HepG2 (cell line): ENCODE results near the gene SLC22A7. TPM values are rescaled to one million over a fixed set of nuclear protein-coding genes. Genes with fewer than 3 reads are reported as not detected.

Source experiments
- ATAC-seq: fragments of 200-7000 bp; cut with Tn5 transposase; 3 replicates; pipeline ENCODE4 v1.9.1; 2020; ENCODE audit warnings: mild to moderate bottlenecking, moderate library complexity
- BruUV-seq: library from RNA; stranded (reverse); fragments of 400-500 nt; replicated peaks from 2 replicates; lab custom pipeline; 2021; lab: Mats Ljungman, UMichigan
- CTCF ChIA-PET: fragments of 300-600 bp; formaldehyde crosslinking; extraction: SDS; loops from one replicate; lab custom pipeline; 2021; ENCODE audit warnings: low total read pairs, inconsistent platforms, low intra/inter-chr PET ratio; lab: Yijun Ruan, JAX
- POLR2A ChIA-PET: fragments of 350-600 bp; sonication (Branson Sonifier 250); formaldehyde crosslinking; loops from one replicate; lab custom pipeline; 2020; ENCODE audit warnings: antibody characterized with exemption, inconsistent platforms; lab: Yijun Ruan, JAX
- DNase-seq: peaks from one replicate; pipeline ENCODE4 v3.0.0-alpha.2; 2015; ENCODE audit warnings: low spot score
- FAIRE-seq: peaks from 3 replicates; lab custom pipeline; 2011; peaks lifted over from hg19 to GRCh38; lab: Jason Lieb, UNC
- H2AFZ ChIP-seq: one replicate; pipeline ENCODE4 v1.6.1; 2011; ENCODE audit warnings: low read length, inconsistent platforms
- H3K27ac ChIP-seq: fragments of 300-600 bp; 3 replicates; pipeline ENCODE4 v1.8.0; 2011; ENCODE audit warnings: mixed run types, mild to moderate bottlenecking, mixed read lengths, low read length, inconsistent platforms; ENCODE audit not compliant: insufficient read depth; ENCODE audit errors: extremely low read length
- H3K27me3 ChIP-seq, 2 experiments: fragments of 200-600 bp in 1 of 2; 2 replicates in 1 of 2; 3 replicates in 1 of 2; pipeline versions ENCODE4 v1.6.0 to v1.8.0; 2011; ENCODE audit warnings: low read length in 2 of 2, mild to moderate bottlenecking in 2 of 2, moderate library complexity in 2 of 2, inconsistent platforms in 1 of 2; ENCODE audit not compliant: insufficient read depth in 2 of 2, control insufficient read depth in 1 of 2
- H3K36me3 ChIP-seq, 2 experiments: fragments of 200-600 bp in 1 of 2; replicated peaks in 1 of 2; 2 replicates in 1 of 2; 3 replicates in 1 of 2; pipeline versions ENCODE4 v1.5.1 to v1.8.0; 2011; ENCODE audit warnings: low read length in 2 of 2, inconsistent platforms in 1 of 2; ENCODE audit not compliant: insufficient read depth in 2 of 2, control insufficient read depth in 1 of 2
- H3K4me1 ChIP-seq: 2 replicates; pipeline ENCODE4 v1.5.1; 2012; ENCODE audit warnings: low read length, inconsistent platforms; ENCODE audit not compliant: insufficient read depth
- H3K4me2 ChIP-seq: 2 replicates; pipeline ENCODE4 v1.6.0; 2011; ENCODE audit warnings: low read depth, low read length, inconsistent platforms
- H3K4me3 ChIP-seq, 3 experiments: fragments of 200-600 bp in 1 of 3; sonication (generic), shearing (Covaris generic) in 1 of 3; replicated peaks in 1 of 3; 2 replicates each; pipeline ENCODE4 v1.5.1; 2011 to 2016; ENCODE audit warnings: low read length in 3 of 3, inconsistent platforms in 2 of 3, low read depth in 2 of 3, mild to moderate bottlenecking in 2 of 3, control low read depth in 1 of 3, mixed read lengths in 1 of 3; ENCODE audit not compliant: insufficient read depth in 1 of 3
- H3K79me2 ChIP-seq: one replicate; pipeline ENCODE4 v1.6.1; 2011; ENCODE audit warnings: low read length, inconsistent platforms; ENCODE audit not compliant: insufficient read depth
- H3K9ac ChIP-seq: 2 replicates; pipeline ENCODE4 v1.6.0; 2011; ENCODE audit warnings: mild to moderate bottlenecking, low read depth, low read length, inconsistent platforms; ENCODE audit not compliant: insufficient read depth
- H3K9me3 ChIP-seq: 2 replicates; pipeline ENCODE4 v1.5.1; 2012; ENCODE audit warnings: mild to moderate bottlenecking, low read length
- H4K20me1 ChIP-seq: 2 replicates; pipeline ENCODE4 v1.6.0; 2011; ENCODE audit warnings: inconsistent platforms, mild to moderate bottlenecking, low read length, moderate library complexity; ENCODE audit not compliant: insufficient read depth
- MAFF ChIP-seq: IDR thresholded peaks from 2 replicates; pipeline ENCODE4 v1.6.1; 2011; ENCODE audit warnings: low read depth, low read length, improper control_type of control experiment
- MAFK ChIP-seq, 2 experiments: IDR thresholded peaks in 1 of 2; conservative IDR thresholded peaks in 1 of 2; 2 replicates each; pipeline ENCODE4 v1.6.1; 2011; ENCODE audit warnings: improper control_type of control experiment in 2 of 2, low read length in 2 of 2
- NONO ChIP-seq, 2 experiments: fragments of 450-650 bp in 1 of 2; sonication (generic) in 1 of 2; formaldehyde crosslinking in 1 of 2; IDR thresholded peaks in 1 of 2; conservative IDR thresholded peaks in 1 of 2; 2 replicates each; pipeline versions ENCODE4 v1.6.1 to v1.8.0; 2017 to 2022; ENCODE audit warnings: mild to moderate bottlenecking in 1 of 2, missing genetic modification reagents in 1 of 2, moderate library complexity in 1 of 2
- SP5 ChIP-seq: IDR thresholded peaks from 2 replicates; pipeline ENCODE4 v1.6.1; 2016; ENCODE audit warnings: low read depth, borderline replicate concordance
- ZNF589 ChIP-seq: sonication (generic); formaldehyde crosslinking; conservative IDR thresholded peaks from 2 replicates; pipeline ENCODE4 v1.8.0; 2022; ENCODE audit warnings: mild to moderate bottlenecking, moderate library complexity, missing genetic modification reagents
- WGBS: methylation state at CpG from one replicate; pipeline ENCODE4 v1.1.6; 2017; ENCODE audit warnings: low lambda C conversion rate; 5-methylcytosine and 5-hydroxymethylcytosine counted together
- in situ Hi-C: cut with HindIII; loops from 2 replicates; pipeline ENCODE4 v1.10.0; 2017; ENCODE audit warnings: low pct_unique_long_range_greater_than_20kb; ENCODE audit not compliant: extremely low pct_ligation_motif_present
- intact Hi-C: fragments of 100-400 bp; cut with micrococcal nuclease; formaldehyde crosslinking; loops from one replicate; pipeline ENCODE4 v1.10.0; 2022; ENCODE audit not compliant: unreplicated experiment
- polyA plus RNA-seq, 8 experiments: library from polyadenylated mRNA; depleted of rRNA in 3 of 8; stranded (reverse) in 7 of 8; unstranded in 1 of 8; fragments of >200 nt; fragmentation: Illumina TruSeq in 4 of 8; extraction: Trizol in 4 of 8; gene quantifications; 2 replicates each; pipeline versions ENCODE4 v1.2.1 to v1.2.3, GENCODE V29; 2011 to 2016; ENCODE audit warnings: low read depth in 4 of 8, missing spikeins in 1 of 8, mixed read lengths in 1 of 8; ENCODE audit not compliant: insufficient read depth in 1 of 8
- total RNA-seq, 5 experiments: library from RNA; depleted of rRNA; stranded (reverse); fragments of >200 nt; fragmentation: Illumina TruSeq; extraction: Trizol; gene quantifications; 2 replicates each; pipeline ENCODE4 v1.2.3, GENCODE V29; 2016; ENCODE audit warnings: low read depth in 1 of 5
- TF ChIP-seq, protein P1 (sequence below): IDR thresholded peaks from 2 replicates; pipeline ENCODE4 v1.6.1; 2016
- TF ChIP-seq, protein P2 (sequence below): sonication (generic); IDR thresholded peaks from 2 replicates; pipeline ENCODE4 v1.6.1; 2016; ENCODE audit warnings: low read depth, borderline replicate concordance

SLC22A7 gene
- total and polyA plus RNA-seq, 2 of the 13 experiments (the other 11 are each of a cell fraction or from before 2014, with no cell fraction given), result 5.3 to 22.6 TPM

DNA sequence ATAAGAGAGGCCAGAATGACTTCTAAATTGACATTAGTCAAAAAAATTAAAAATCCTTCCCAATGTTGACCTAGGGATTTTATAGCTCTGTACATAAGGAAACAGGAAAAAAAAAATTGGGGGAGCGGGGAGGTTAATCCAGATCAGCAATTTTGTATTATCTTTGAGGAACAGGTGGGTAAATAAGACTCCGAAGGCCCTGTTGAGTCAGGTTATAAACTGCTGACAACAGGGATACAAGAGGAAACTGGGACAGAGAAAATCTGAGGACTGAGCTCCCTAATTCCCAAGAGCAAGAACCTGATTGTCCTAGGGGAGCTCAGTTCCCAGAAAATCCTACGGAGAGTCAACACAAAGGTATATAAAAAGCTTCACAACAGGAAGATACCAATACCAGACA is 37.4 kb downstream of the SLC22A7 start:
- Histone ChIP-seq H3K4me3 (no peak overlapping the region), H3K9ac (no peak overlapping the region), H3K27me3 (no peaks in the 10 kb centered on the region), H3K79me2 (no peaks in the 10 kb centered on the region), H3K4me1 (peaks cover 11% of the 10 kb centered on the region), H3K4me2 (no peak overlapping the region), H3K9me3 (no peaks in the 10 kb centered on the region), H2AFZ (no peak overlapping the region), H3K36me3 (peaks cover 10 to 19% of the 10 kb centered on the region in 2 experiments; a peak in 4 of 5 replicates), H3K27ac (no peak overlapping the region), H4K20me1 (no peaks in the 10 kb centered on the region)
- no TSS peak for BruUV-seq
- TF ChIP-seq MAFF (peak; percentile 76), NONO (IDR thresholded peaks at IDR 0.05) (no peak), NONO (CRISPR knock-in tag; conservative IDR thresholded peaks at IDR 0.05) (no peak), SP5 (no peak), MAFK (conservative IDR thresholded peaks at IDR 0.05 in 1 of 2, IDR thresholded peaks at IDR 0.05 in 1 of 2; ENCODE audit: low read length in 2 of 2) (peak; percentile 62 to 87), ZNF589 (no peak)
- TF ChIP-seq, protein P1, sequence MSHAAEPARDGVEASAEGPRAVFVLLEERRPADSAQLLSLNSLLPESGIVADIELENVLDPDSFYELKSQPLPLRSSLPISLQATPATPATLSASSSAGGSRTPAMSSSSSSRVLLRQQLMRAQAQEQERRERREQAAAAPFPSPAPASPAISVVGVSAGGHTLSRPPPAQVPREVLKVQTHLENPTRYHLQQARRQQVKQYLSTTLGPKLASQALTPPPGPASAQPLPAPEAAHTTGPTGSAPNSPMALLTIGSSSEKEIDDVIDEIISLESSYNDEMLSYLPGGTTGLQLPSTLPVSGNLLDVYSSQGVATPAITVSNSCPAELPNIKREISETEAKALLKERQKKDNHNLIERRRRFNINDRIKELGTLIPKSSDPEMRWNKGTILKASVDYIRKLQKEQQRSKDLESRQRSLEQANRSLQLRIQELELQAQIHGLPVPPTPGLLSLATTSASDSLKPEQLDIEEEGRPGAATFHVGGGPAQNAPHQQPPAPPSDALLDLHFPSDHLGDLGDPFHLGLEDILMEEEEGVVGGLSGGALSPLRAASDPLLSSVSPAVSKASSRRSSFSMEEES (CRISPR knock-in tag), result no peak
- TF ChIP-seq, protein P2, sequence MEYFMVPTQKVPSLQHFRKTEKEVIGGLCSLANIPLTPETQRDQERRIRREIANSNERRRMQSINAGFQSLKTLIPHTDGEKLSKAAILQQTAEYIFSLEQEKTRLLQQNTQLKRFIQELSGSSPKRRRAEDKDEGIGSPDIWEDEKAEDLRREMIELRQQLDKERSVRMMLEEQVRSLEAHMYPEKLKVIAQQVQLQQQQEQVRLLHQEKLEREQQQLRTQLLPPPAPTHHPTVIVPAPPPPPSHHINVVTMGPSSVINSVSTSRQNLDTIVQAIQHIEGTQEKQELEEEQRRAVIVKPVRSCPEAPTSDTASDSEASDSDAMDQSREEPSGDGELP, result no peak
- intact Hi-C loops, result no loop called here
- DNase-seq (no peak), ATAC-seq (no peak), FAIRE-seq (no peak)
- POLR2A ChIA-PET, result interaction anchor here (1.4 to 1.5 kb wide), 2 partner anchors 34 to 58 kb away, joined by 3 to 4 read pairs; partner anchors contain the start of gene ZNF318
- in situ Hi-C loops, result no loop called here
- CTCF ChIA-PET, result interaction anchor here (4.7 kb wide), 1 partner anchor 71 kb away, joined by 79 read pairs; no protein-coding TSS in a partner anchor
- 94% methylated on average over 3 of the region's 3 CpGs for WGBS
